IMR-90 (cell line): Measurements from ENCODE around the gene PCDH1. TPM values are rescaled to one million over a fixed set of nuclear protein-coding genes. Genes with fewer than 3 reads are reported as not detected.

ENCODE experiments used
- ATAC-seq: fragments of 200-7000 bp; cut with Tn5 transposase; 2 replicates; pipeline ENCODE4 v1.9.1; 2020; ENCODE audit warnings: low read depth, mild to moderate bottlenecking, moderate library complexity
- BruUV-seq: library from RNA; stranded (reverse); fragments of 400-500 nt; replicated peaks from 2 replicates; lab custom pipeline; 2021; lab: Mats Ljungman, UMichigan
- CTCF ChIA-PET: fragments of 300-600 bp; formaldehyde crosslinking; extraction: SDS; loops from one replicate; lab custom pipeline; 2021; ENCODE audit warnings: antibody characterized with exemption; lab: Yijun Ruan, JAX
- POLR2A ChIA-PET: fragments of 300-600 bp; sonication (Branson Sonifier 250); formaldehyde crosslinking; loops from one replicate; lab custom pipeline; 2022; ENCODE audit warnings: antibody characterized with exemption; ENCODE audit not compliant: unreplicated experiment; lab: Charles Lee
- DNase-seq: peaks from one replicate; pipeline ENCODE4 v3.0.0; 2013
- H2AFZ ChIP-seq: replicated peaks from 2 replicates; pipeline ENCODE3; 2013; ENCODE audit warnings: low read length, mild to moderate bottlenecking; ENCODE audit not compliant: poor library complexity
- H2AK5ac ChIP-seq: 2 replicates; pipeline ENCODE4 v1.6.1; 2013; ENCODE audit warnings: low read depth, low read length, inconsistent platforms
- H2AK9ac ChIP-seq: replicated peaks from 2 replicates; pipeline ENCODE3; 2013; ENCODE audit warnings: mild to moderate bottlenecking, low read depth, low read length, moderate library complexity; ENCODE audit not compliant: poor library complexity
- H2BK120ac ChIP-seq: 2 replicates; pipeline ENCODE4 v1.6.1; 2013; ENCODE audit warnings: low read depth, low read length, inconsistent platforms
- H2BK15ac ChIP-seq: 3 replicates; pipeline ENCODE4 v1.6.1; 2013; ENCODE audit warnings: low read depth, low read length, inconsistent platforms
- H2BK20ac ChIP-seq: 2 replicates; pipeline ENCODE4 v1.6.1; 2013; ENCODE audit warnings: low read depth, mild to moderate bottlenecking, inconsistent platforms, low read length, moderate library complexity
- H2BK5ac ChIP-seq: 2 replicates; pipeline ENCODE4 v1.6.1; 2013; ENCODE audit warnings: mild to moderate bottlenecking, low read depth, low read length, inconsistent platforms; ENCODE audit not compliant: poor library complexity, severe bottlenecking
- H3K14ac ChIP-seq: replicated peaks from 2 replicates; pipeline ENCODE4 v1.6.1; 2013; ENCODE audit warnings: low read depth, low read length, inconsistent platforms
- H3K18ac ChIP-seq: 2 replicates; pipeline ENCODE4 v1.6.1; 2013; ENCODE audit warnings: low read depth, low read length, control low read depth
- H3K23ac ChIP-seq: 2 replicates; pipeline ENCODE4 v1.6.1; 2013; ENCODE audit warnings: low read depth, low read length, inconsistent platforms
- H3K27ac ChIP-seq: 2 replicates; pipeline ENCODE4 v1.5.1; 2013; ENCODE audit warnings: mild to moderate bottlenecking, control low read depth, low read length; ENCODE audit not compliant: insufficient read depth
- H3K27me3 ChIP-seq: 2 replicates; pipeline ENCODE4 v1.6.1; 2013; ENCODE audit warnings: low read length; ENCODE audit not compliant: control insufficient read depth, insufficient read depth
- H3K36me3 ChIP-seq: 2 replicates; pipeline ENCODE4 v1.6.1; 2013; ENCODE audit warnings: low read length, mixed read lengths; ENCODE audit not compliant: control insufficient read depth, insufficient read depth
- H3K4ac ChIP-seq: 2 replicates; pipeline ENCODE4 v1.6.1; 2013; ENCODE audit warnings: low read depth, low read length, inconsistent platforms
- H3K4me1 ChIP-seq: 2 replicates; pipeline ENCODE4 v1.6.1; 2013; ENCODE audit warnings: low read length, mixed read lengths; ENCODE audit not compliant: control insufficient read depth, insufficient read depth
- H3K4me2 ChIP-seq: 2 replicates; pipeline ENCODE4 v1.6.1; 2013; ENCODE audit warnings: low read depth, mild to moderate bottlenecking, control low read depth, low read length, moderate library complexity
- H3K4me3 ChIP-seq: 2 replicates; pipeline ENCODE4 v1.5.1; 2013; ENCODE audit warnings: low read depth, mild to moderate bottlenecking, control low read depth, low read length, moderate library complexity; ENCODE audit not compliant: insufficient read depth
- H3K56ac ChIP-seq: 2 replicates; pipeline ENCODE4 v1.6.1; 2013; ENCODE audit warnings: low read length, inconsistent platforms; ENCODE audit not compliant: insufficient read depth; ENCODE audit errors: extremely low read depth
- H3K79me1 ChIP-seq, 2 experiments: 2 replicates each; pipeline ENCODE4 v1.6.1; 2013; ENCODE audit warnings: low read length in 2 of 2, inconsistent platforms in 1 of 2, low read depth in 1 of 2
- H3K9ac ChIP-seq: 2 replicates; pipeline ENCODE4 v1.6.1; 2013; ENCODE audit warnings: low read depth, low read length, control low read depth
- H3K9me1 ChIP-seq: 2 replicates; pipeline ENCODE4 v1.6.1; 2013; ENCODE audit warnings: low read length, inconsistent platforms; ENCODE audit not compliant: insufficient read depth
- H3K9me3 ChIP-seq: 2 replicates; pipeline ENCODE4 v1.6.1; 2013; ENCODE audit warnings: low read length; ENCODE audit not compliant: control insufficient read depth, insufficient read depth
- H4K20me1 ChIP-seq: 2 replicates; pipeline ENCODE4 v1.6.1; 2013; ENCODE audit warnings: low read length, inconsistent platforms; ENCODE audit not compliant: insufficient read depth
- H4K5ac ChIP-seq: 2 replicates; pipeline ENCODE4 v1.6.1; 2013; ENCODE audit warnings: mild to moderate bottlenecking, low read depth, low read length, control low read depth
- H4K8ac ChIP-seq, 2 experiments: 2 replicates each; pipeline ENCODE4 v1.6.1; 2013; ENCODE audit warnings: low read depth in 2 of 2, low read length in 2 of 2, control low read depth in 1 of 2, inconsistent platforms in 1 of 2
- H4K91ac ChIP-seq: 2 replicates; pipeline ENCODE4 v1.6.1; 2013; ENCODE audit warnings: low read depth, low read length, inconsistent platforms; ENCODE audit not compliant: insufficient read depth
- BHLHE40 ChIP-seq: fragments of 150-350 bp; IDR thresholded peaks from 2 replicates; pipeline ENCODE4 v1.6.1; 2016; ENCODE audit warnings: mild to moderate bottlenecking, low read depth, low read length
- CEBPB ChIP-seq: IDR thresholded peaks from 2 replicates; pipeline ENCODE4 v1.6.1; 2012; ENCODE audit warnings: low read depth, low read length, improper control_type of control experiment
- CHD1 ChIP-seq: IDR thresholded peaks from 2 replicates; pipeline ENCODE4 v1.6.1; 2012; ENCODE audit warnings: low read depth, low read length, improper control_type of control experiment
- ELK1 ChIP-seq: fragments of 150-350 bp; IDR thresholded peaks from 2 replicates; pipeline ENCODE4 v1.6.1; 2016; ENCODE audit warnings: low read depth, mild to moderate bottlenecking, low read length, moderate library complexity, borderline replicate concordance
- FOS ChIP-seq: fragments of 150-350 bp; IDR thresholded peaks from 2 replicates; pipeline ENCODE4 v1.6.1; 2016; ENCODE audit warnings: low read depth, low read length
- MAFK ChIP-seq: IDR thresholded peaks from 2 replicates; pipeline ENCODE4 v1.6.1; 2012; ENCODE audit warnings: low read depth, low read length, improper control_type of control experiment
- MAZ ChIP-seq: IDR thresholded peaks from 2 replicates; pipeline ENCODE4 v1.6.1; 2012; ENCODE audit warnings: low read depth, mild to moderate bottlenecking, low read length, improper control_type of control experiment, moderate library complexity, borderline replicate concordance
- MXI1 ChIP-seq: IDR thresholded peaks from 2 replicates; pipeline ENCODE4 v1.6.1; 2012; ENCODE audit warnings: low read depth, mild to moderate bottlenecking, low read length, moderate library complexity, borderline replicate concordance
- NFE2L2 ChIP-seq: fragments of 150-350 bp; IDR thresholded peaks from 2 replicates; pipeline ENCODE4 v1.6.1; 2016; ENCODE audit warnings: low read depth, mild to moderate bottlenecking, low read length
- POLR2A ChIP-seq: IDR thresholded peaks from 2 replicates; pipeline ENCODE4 v1.6.1; 2012; ENCODE audit warnings: mild to moderate bottlenecking, low read depth, low read length
- RAD21 ChIP-seq: IDR thresholded peaks from 2 replicates; pipeline ENCODE4 v1.6.1; 2012; ENCODE audit warnings: low read length, improper control_type of control experiment
- RCOR1 ChIP-seq: IDR thresholded peaks from 2 replicates; pipeline ENCODE4 v1.6.1; 2012; ENCODE audit warnings: mild to moderate bottlenecking, low read length, improper control_type of control experiment; ENCODE audit not compliant: insufficient replicate concordance
- RFX5 ChIP-seq: IDR thresholded peaks from 2 replicates; pipeline ENCODE4 v1.8.0; 2012; ENCODE audit warnings: low read depth, mild to moderate bottlenecking, low read length, moderate library complexity
- SMC3 ChIP-seq: fragments of 150-350 bp; IDR thresholded peaks from 2 replicates; pipeline ENCODE4 v1.6.1; 2016; ENCODE audit warnings: low read depth, mild to moderate bottlenecking, antibody characterized with exemption, low read length, moderate library complexity
- USF2 ChIP-seq: fragments of 150-350 bp; IDR thresholded peaks from 2 replicates; pipeline ENCODE4 v1.6.1; 2017; ENCODE audit warnings: mild to moderate bottlenecking, antibody characterized with exemption, low read length, low read depth
- WGBS, 2 experiments: methylation state at CpG; one replicate each; pipeline versions ENCODE4 v1.1.5 to v1.1.7; 2013; ENCODE audit warnings: missing lambda C conversion rate in 2 of 2; ENCODE audit not compliant: insufficient read length in 1 of 2; ENCODE audit errors: extremely low coverage in 2 of 2; 5-methylcytosine and 5-hydroxymethylcytosine counted together
- dilution Hi-C: fragments of 300-500 bp; cut with HindIII; formaldehyde crosslinking; loops from one replicate; pipeline ENCODE4 v1.14.3; 2018; ENCODE audit warnings: low sequenced_read_pairs; ENCODE audit not compliant: unreplicated experiment
- in situ Hi-C: fragments of 300-500 bp; cut with MboI; formaldehyde crosslinking; loops from 3 replicates; pipeline ENCODE4 v1.14.3; 2019; ENCODE audit warnings: low sequenced_read_pairs, inconsistent platforms, mixed read lengths
- intact Hi-C: fragments of 100-400 bp; cut with micrococcal nuclease; formaldehyde crosslinking; loops from 2 replicates; pipeline ENCODE4 v1.10.0; 2022
- polyA plus RNA-seq, 3 experiments: library from polyadenylated mRNA; depleted of rRNA; stranded (reverse); fragments of >200 nt; gene quantifications; 2 replicates each; pipeline ENCODE4 v1.2.3, GENCODE V29; 2012; ENCODE audit warnings: low replicate concordance in 1 of 3
- total RNA-seq: library from RNA; depleted of rRNA; stranded (reverse); fragments of >200 nt; gene quantifications from 2 replicates; pipeline ENCODE4 v1.2.3, GENCODE V29; 2012
- TF ChIP-seq, protein P1 (sequence below): conservative IDR thresholded peaks from 2 replicates; pipeline ENCODE4 v1.5.1; 2012; ENCODE audit warnings: mild to moderate bottlenecking, low read depth, low read length, improper control_type of control experiment

Gene PCDH1
- total and polyA plus RNA-seq, 2 of the 4 experiments (the other 2 are of a cell fraction) = 0.74 to 0.90 TPM

- no peak overlapping the region for H2AK5ac ChIP-seq
- no peak overlapping the region for H3K27ac ChIP-seq
- no peak overlapping the region for H3K4me2 ChIP-seq
- H2BK120ac ChIP-seq = no peak overlapping the region
- no peak overlapping the region for H3K18ac ChIP-seq
- no peak overlapping the region for H3K9ac ChIP-seq
- peaks cover 45% of the 10 kb centered on the region for H3K27me3 ChIP-seq
- no peaks in the 10 kb centered on the region for H3K9me3 ChIP-seq
- dilution Hi-C loops (no loop called here), in situ Hi-C loops (no loop called here), intact Hi-C loops (no loop called here)
- BruUV-seq = no TSS peak
- H4K20me1 ChIP-seq = no peaks in the 10 kb centered on the region
- ChIA-PET POLR2A (no interaction called here), CTCF (interaction anchor here (1.2 kb wide), 1 partner anchor 223 kb away, joined by 4 read pairs; no protein-coding TSS in a partner anchor)
- no peak overlapping the region for H2AFZ ChIP-seq
- TF ChIP-seq POLR2A = no peak
- no peak for TF ChIP-seq RFX5
- no peak for TF ChIP-seq BHLHE40
- TF ChIP-seq RCOR1 = no peak
- no peak for TF ChIP-seq CHD1
- no peak for TF ChIP-seq USF2
- no peak for TF ChIP-seq CEBPB
- TF ChIP-seq MAZ = no peak
- no peak for TF ChIP-seq ELK1
- TF ChIP-seq NFE2L2 = no peak
- no peak for TF ChIP-seq FOS
- TF ChIP-seq MAFK = no peak
- TF ChIP-seq, protein P1, sequence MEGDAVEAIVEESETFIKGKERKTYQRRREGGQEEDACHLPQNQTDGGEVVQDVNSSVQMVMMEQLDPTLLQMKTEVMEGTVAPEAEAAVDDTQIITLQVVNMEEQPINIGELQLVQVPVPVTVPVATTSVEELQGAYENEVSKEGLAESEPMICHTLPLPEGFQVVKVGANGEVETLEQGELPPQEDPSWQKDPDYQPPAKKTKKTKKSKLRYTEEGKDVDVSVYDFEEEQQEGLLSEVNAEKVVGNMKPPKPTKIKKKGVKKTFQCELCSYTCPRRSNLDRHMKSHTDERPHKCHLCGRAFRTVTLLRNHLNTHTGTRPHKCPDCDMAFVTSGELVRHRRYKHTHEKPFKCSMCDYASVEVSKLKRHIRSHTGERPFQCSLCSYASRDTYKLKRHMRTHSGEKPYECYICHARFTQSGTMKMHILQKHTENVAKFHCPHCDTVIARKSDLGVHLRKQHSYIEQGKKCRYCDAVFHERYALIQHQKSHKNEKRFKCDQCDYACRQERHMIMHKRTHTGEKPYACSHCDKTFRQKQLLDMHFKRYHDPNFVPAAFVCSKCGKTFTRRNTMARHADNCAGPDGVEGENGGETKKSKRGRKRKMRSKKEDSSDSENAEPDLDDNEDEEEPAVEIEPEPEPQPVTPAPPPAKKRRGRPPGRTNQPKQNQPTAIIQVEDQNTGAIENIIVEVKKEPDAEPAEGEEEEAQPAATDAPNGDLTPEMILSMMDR = no peak
- TF ChIP-seq MXI1 = no peak
- TF ChIP-seq SMC3 = no peak
- TF ChIP-seq RAD21 = no peak
- no peaks in the 10 kb centered on the region for H3K36me3 ChIP-seq
- H3K9me1 ChIP-seq = no peaks in the 10 kb centered on the region; the same call in 1 of the 2 replicates
- no peak overlapping the region for H4K8ac ChIP-seq
- H2BK15ac ChIP-seq = no peak overlapping the region
- no peak overlapping the region; the same call in 1 of the 2 replicates for H3K23ac ChIP-seq
- no peak for DNase-seq
- no peak overlapping the region for H3K56ac ChIP-seq
- no peak overlapping the region for H2AK9ac ChIP-seq
- no peak overlapping the region for H3K4me3 ChIP-seq
- no peak overlapping the region for H4K5ac ChIP-seq
- H2BK20ac ChIP-seq = no peak overlapping the region
- no peak for ATAC-seq
- WGBS, 2 experiments = no CpG with 5 or more reads among the region's 3 CpGs
- H3K4ac ChIP-seq = no peak overlapping the region
- peaks cover 1% of the 10 kb centered on the region; the same call in 1 of the 2 replicates for H3K4me1 ChIP-seq
- no peak overlapping the region for H3K14ac ChIP-seq
- H4K91ac ChIP-seq = no peak overlapping the region
- H2BK5ac ChIP-seq = no peak overlapping the region
- no peaks in the 10 kb centered on the region for H3K79me1 ChIP-seq
Observed at GRCh38 chr5:141914797-141915196, 36.6 kb upstream of the PCDH1 start.
